Medulla oblongata (tissue), 1 donor: ENCODE results near the gene U2AF2.

Experiments used
- DNase-seq: peaks from one replicate; pipeline ENCODE4 v3.0.0-alpha.2; 2015; ENCODE audit errors: extremely low spot score

Gene U2AF2

GRCh38 chr19:55643003-55643886 is 11.6 kb upstream of the U2AF2 start, which contains the start of gene ZNF581:
TSS of gene ZNF581 (plus strand) at chr19:55643649. CDS start at chr19:55644572, 923 bp downstream.
- DNase-seq = peak; percentile 58

GRCh38 chr19:55643887-55644176 is 11.0 kb upstream of the U2AF2 start:
- no peak for DNase-seq

- DNase-seq = no peak
Observed at GRCh38 chr19:55644191-55644833, 10.5 kb upstream of the U2AF2 start.

- DNase-seq = no peak
Observed at GRCh38 chr19:55644842-55645511, 9.9 kb upstream of the U2AF2 start.

GRCh38 chr19:55645512-55645881 is 9.3 kb upstream of the U2AF2 start:
- DNase-seq = no peak

GRCh38 chr19:55646889-55647731 is 7.7 kb upstream of the U2AF2 start:
- no peak for DNase-seq

GRCh38 chr19:55647732-55648584 is 6.9 kb upstream of the U2AF2 start, which contains the start of gene CCDC106:
TSS of gene CCDC106 (plus strand) at chr19:55648212. CDS start at chr19:55649047, 835 bp downstream.
- DNase-seq = peak; percentile 68

GRCh38 chr19:55648585-55649267 is 6.1 kb upstream of the U2AF2 start:
- DNase-seq = no peak

- DNase-seq = no peak
Observed at GRCh38 chr19:55649268-55650125, 5.3 kb upstream of the U2AF2 start.

- no peak for DNase-seq
Observed at GRCh38 chr19:55650126-55650557, 4.7 kb upstream of the U2AF2 start.

GRCh38 chr19:55650602-55651230 is 4.1 kb upstream of the U2AF2 start:
- DNase-seq = no peak

- DNase-seq = no peak
Observed at GRCh38 chr19:55651236-55651635, 3.6 kb upstream of the U2AF2 start.

GRCh38 chr19:55652311-55653128 is 2.3 kb upstream of the U2AF2 start:
- DNase-seq = no peak

- DNase-seq = peak; percentile 99
Observed at GRCh38 chr19:55653651-55654322, 1.0 kb upstream of the U2AF2 start.

GRCh38 chr19:55654323-55654867 is 440 bp upstream of the U2AF2 start:
- peak; percentile 100 for DNase-seq

GRCh38 chr19:55655648-55656040 is 809 bp downstream of the U2AF2 start:
- no peak for DNase-seq

GRCh38 chr19:55656552-55656951 is 1.7 kb downstream of the U2AF2 start:
- no peak for DNase-seq
